SK-N-SH treated with all-trans-retinoic acid at 6 μM for 48 hours (cell line): ENCODE data around the gene ZBTB42.

Experiments
- ATAC-seq: fragments of 200-7000 bp; cut with Tn5 transposase; 3 replicates; pipeline ENCODE4 v1.9.1; 2020; ENCODE audit warnings: mild to moderate bottlenecking, moderate library complexity
- ARNTL ChIP-seq: fragments of 450-650 bp; formaldehyde crosslinking; IDR thresholded peaks from 2 replicates; pipeline ENCODE4 v1.5.0; 2020; ENCODE audit warnings: low read depth, mild to moderate bottlenecking, moderate library complexity, borderline replicate concordance
- BACH2 ChIP-seq: fragments of 250-450 bp; sonication (Bioruptor Pico); IDR thresholded peaks from 2 replicates; pipeline ENCODE4 v1.9.0; 2021; ENCODE audit warnings: mild to moderate bottlenecking, borderline replicate concordance
- CSDC2 ChIP-seq: fragments of 250-450 bp; sonication (Bioruptor Pico); IDR thresholded peaks from 2 replicates; pipeline ENCODE4 v1.5.0; 2020; ENCODE audit warnings: mild to moderate bottlenecking, moderate library complexity
- CSRNP3 ChIP-seq: fragments of 250-450 bp; sonication (Bioruptor Pico); IDR thresholded peaks from 2 replicates; pipeline ENCODE4 v1.5.1; 2021; ENCODE audit warnings: mild to moderate bottlenecking, moderate library complexity
- ESRRG ChIP-seq: fragments of 250-450 bp; sonication (Bioruptor Pico); IDR thresholded peaks from 2 replicates; pipeline ENCODE4 v1.6.1; 2021; ENCODE audit warnings: mild to moderate bottlenecking
- GLIS3 ChIP-seq: fragments of 250-450 bp; sonication (Bioruptor Pico); IDR thresholded peaks from 2 replicates; pipeline ENCODE4 v1.5.0; 2020; ENCODE audit warnings: mild to moderate bottlenecking, moderate library complexity
- ISL1 ChIP-seq: fragments of 250-450 bp; sonication (Bioruptor Pico); IDR thresholded peaks from 2 replicates; pipeline ENCODE4 v2.1.2; 2022; ENCODE audit warnings: mild to moderate bottlenecking, moderate library complexity
- OSR1 ChIP-seq: fragments of 250-450 bp; sonication (Bioruptor Pico); IDR thresholded peaks from 2 replicates; pipeline ENCODE4 v1.8.0; 2022; ENCODE audit warnings: moderate library complexity, mild to moderate bottlenecking, inconsistent platforms
- POU6F1 ChIP-seq: fragments of 250-450 bp; sonication (Bioruptor Pico); IDR thresholded peaks from 2 replicates; pipeline ENCODE4 v1.8.0; 2021; ENCODE audit warnings: low read depth, mild to moderate bottlenecking, moderate library complexity, borderline replicate concordance
- PPARA ChIP-seq: fragments of 250-450 bp; sonication (Bioruptor Pico); IDR thresholded peaks from 2 replicates; pipeline ENCODE4 v1.5.0; 2020; ENCODE audit warnings: mild to moderate bottlenecking, borderline replicate concordance
- SNAI2 ChIP-seq: fragments of 250-450 bp; sonication (Bioruptor Pico); IDR thresholded peaks from 2 replicates; pipeline ENCODE4 v1.5.0; 2020; ENCODE audit warnings: mild to moderate bottlenecking, moderate library complexity
- TCF4 ChIP-seq: fragments of 250-450 bp; sonication (Bioruptor Pico); IDR thresholded peaks from 2 replicates; pipeline ENCODE4 v1.8.0; 2021; ENCODE audit warnings: mild to moderate bottlenecking, moderate library complexity, borderline replicate concordance
- TOX ChIP-seq: fragments of 250-450 bp; sonication (Bioruptor Pico); IDR thresholded peaks from 2 replicates; pipeline ENCODE4 v1.8.0; 2021; ENCODE audit warnings: mild to moderate bottlenecking, moderate library complexity, borderline replicate concordance
- ZC3H10 ChIP-seq: fragments of 250-450 bp; sonication (Bioruptor Pico); IDR thresholded peaks from 2 replicates; pipeline ENCODE4 v1.5.1; 2021; ENCODE audit warnings: mild to moderate bottlenecking, moderate library complexity
- ZFP3 ChIP-seq: fragments of 250-450 bp; sonication (Bioruptor Pico); IDR thresholded peaks from 2 replicates; pipeline ENCODE4 v1.5.0; 2020; ENCODE audit warnings: mild to moderate bottlenecking, moderate library complexity
- ZFP30 ChIP-seq: fragments of 450-650 bp; formaldehyde crosslinking; IDR thresholded peaks from 2 replicates; pipeline ENCODE4 v1.5.0; 2022; ENCODE audit warnings: mild to moderate bottlenecking, moderate library complexity
- ZNF565 ChIP-seq: fragments of 450-650 bp; formaldehyde crosslinking; conservative IDR thresholded peaks from 2 replicates; pipeline ENCODE4 v1.5.0; 2020; ENCODE audit warnings: low read depth, mild to moderate bottlenecking, moderate library complexity
- ZNF70 ChIP-seq: fragments of 450-650 bp; formaldehyde crosslinking; IDR thresholded peaks from 2 replicates; pipeline ENCODE4 v1.5.0; 2020; ENCODE audit warnings: mild to moderate bottlenecking, moderate library complexity
- ZNF8 ChIP-seq: fragments of 450-650 bp; formaldehyde crosslinking; IDR thresholded peaks from 2 replicates; pipeline ENCODE4 v1.5.0; 2020; ENCODE audit warnings: mild to moderate bottlenecking, moderate library complexity
- TF ChIP-seq, protein P1 (sequence below): fragments of 250-450 bp; sonication (Bioruptor Pico); IDR thresholded peaks from 2 replicates; pipeline ENCODE4 v1.5.0; 2020; ENCODE audit warnings: mild to moderate bottlenecking, moderate library complexity
- TF ChIP-seq, protein P2 (sequence below): fragments of 250-450 bp; sonication (Bioruptor Pico); IDR thresholded peaks from 2 replicates; pipeline ENCODE4 v1.8.0; 2020; ENCODE audit warnings: mild to moderate bottlenecking, moderate library complexity, borderline replicate concordance

The ZBTB42 gene

GRCh38 chr14:104803912-104804410 lies 3.1 kb downstream of the ZBTB42 start:
- no peak for TF ChIP-seq ZNF565 (CRISPR knock-in tag)
- TF ChIP-seq SNAI2 (CRISPR knock-in tag), result no peak
- no peak for TF ChIP-seq CSRNP3
- TF ChIP-seq ARNTL, result no peak
- no peak for TF ChIP-seq ZFP3 (CRISPR knock-in tag)
- TF ChIP-seq, protein P1, sequence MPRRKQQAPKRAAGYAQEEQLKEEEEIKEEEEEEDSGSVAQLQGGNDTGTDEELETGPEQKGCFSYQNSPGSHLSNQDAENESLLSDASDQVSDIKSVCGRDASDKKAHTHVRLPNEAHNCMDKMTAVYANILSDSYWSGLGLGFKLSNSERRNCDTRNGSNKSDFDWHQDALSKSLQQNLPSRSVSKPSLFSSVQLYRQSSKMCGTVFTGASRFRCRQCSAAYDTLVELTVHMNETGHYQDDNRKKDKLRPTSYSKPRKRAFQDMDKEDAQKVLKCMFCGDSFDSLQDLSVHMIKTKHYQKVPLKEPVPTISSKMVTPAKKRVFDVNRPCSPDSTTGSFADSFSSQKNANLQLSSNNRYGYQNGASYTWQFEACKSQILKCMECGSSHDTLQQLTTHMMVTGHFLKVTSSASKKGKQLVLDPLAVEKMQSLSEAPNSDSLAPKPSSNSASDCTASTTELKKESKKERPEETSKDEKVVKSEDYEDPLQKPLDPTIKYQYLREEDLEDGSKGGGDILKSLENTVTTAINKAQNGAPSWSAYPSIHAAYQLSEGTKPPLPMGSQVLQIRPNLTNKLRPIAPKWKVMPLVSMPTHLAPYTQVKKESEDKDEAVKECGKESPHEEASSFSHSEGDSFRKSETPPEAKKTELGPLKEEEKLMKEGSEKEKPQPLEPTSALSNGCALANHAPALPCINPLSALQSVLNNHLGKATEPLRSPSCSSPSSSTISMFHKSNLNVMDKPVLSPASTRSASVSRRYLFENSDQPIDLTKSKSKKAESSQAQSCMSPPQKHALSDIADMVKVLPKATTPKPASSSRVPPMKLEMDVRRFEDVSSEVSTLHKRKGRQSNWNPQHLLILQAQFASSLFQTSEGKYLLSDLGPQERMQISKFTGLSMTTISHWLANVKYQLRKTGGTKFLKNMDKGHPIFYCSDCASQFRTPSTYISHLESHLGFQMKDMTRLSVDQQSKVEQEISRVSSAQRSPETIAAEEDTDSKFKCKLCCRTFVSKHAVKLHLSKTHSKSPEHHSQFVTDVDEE, result no peak
- no peak for TF ChIP-seq ZFP30
- TF ChIP-seq, protein P2, sequence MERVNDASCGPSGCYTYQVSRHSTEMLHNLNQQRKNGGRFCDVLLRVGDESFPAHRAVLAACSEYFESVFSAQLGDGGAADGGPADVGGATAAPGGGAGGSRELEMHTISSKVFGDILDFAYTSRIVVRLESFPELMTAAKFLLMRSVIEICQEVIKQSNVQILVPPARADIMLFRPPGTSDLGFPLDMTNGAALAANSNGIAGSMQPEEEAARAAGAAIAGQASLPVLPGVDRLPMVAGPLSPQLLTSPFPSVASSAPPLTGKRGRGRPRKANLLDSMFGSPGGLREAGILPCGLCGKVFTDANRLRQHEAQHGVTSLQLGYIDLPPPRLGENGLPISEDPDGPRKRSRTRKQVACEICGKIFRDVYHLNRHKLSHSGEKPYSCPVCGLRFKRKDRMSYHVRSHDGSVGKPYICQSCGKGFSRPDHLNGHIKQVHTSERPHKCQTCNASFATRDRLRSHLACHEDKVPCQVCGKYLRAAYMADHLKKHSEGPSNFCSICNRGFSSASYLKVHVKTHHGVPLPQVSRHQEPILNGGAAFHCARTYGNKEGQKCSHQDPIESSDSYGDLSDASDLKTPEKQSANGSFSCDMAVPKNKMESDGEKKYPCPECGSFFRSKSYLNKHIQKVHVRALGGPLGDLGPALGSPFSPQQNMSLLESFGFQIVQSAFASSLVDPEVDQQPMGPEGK (CRISPR knock-in tag), result no peak
- no peak for TF ChIP-seq PPARA (CRISPR knock-in tag)
- no peak for TF ChIP-seq POU6F1 (CRISPR knock-in tag)
- no peak for TF ChIP-seq TOX (CRISPR knock-in tag)
- TF ChIP-seq TCF4 (CRISPR knock-in tag), result no peak
- no peak for TF ChIP-seq ZC3H10 (CRISPR knock-in tag)
- no peak for TF ChIP-seq CSDC2 (CRISPR knock-in tag)
- ATAC-seq, result no peak

DNA sequence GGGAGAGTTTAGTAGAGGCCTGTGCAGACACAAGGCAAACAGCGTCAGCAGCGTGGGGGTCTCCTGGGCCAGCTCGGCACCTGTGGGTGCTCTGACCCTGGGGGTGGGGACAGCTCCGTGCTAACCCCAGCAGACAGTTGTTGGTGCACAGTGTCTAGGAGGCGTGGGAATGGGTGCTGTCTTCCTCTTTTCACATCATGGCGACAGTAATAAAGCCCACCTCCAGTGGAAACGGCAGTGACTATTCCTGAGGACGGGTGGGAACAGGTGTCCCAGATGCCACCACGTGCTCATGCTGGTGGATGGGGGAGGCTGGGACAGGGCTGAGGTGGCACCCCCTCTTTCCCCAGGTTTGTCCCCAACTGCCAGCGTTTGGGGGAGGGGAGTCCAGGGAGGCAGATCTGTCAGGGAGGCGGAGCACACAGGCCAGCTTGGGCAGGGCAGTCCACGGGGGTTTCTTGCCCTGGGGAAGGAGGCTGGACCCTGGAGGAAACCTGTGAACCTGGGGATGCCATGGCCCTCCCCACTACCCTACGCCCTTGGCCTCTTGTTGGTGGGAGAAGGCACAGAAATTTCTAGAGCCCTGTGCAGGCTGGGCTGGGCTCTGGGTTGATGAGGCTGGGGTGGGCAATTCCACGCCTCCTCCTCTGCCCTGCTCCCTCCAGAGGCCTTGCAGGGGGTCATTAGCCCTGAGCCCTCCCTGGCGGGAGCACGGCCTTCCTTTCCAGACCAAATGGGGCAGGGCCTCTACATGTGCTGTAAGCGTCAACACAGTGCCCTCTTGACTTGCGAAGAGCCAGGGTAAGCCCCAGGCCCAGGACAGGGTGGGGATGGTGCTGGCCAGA lies 3.8 kb downstream of the ZBTB42 start:
- TF ChIP-seq ZNF8 (CRISPR knock-in tag), result no peak
- no peak for TF ChIP-seq ZFP3 (CRISPR knock-in tag)
- no peak for TF ChIP-seq TOX (CRISPR knock-in tag)
- ATAC-seq, result peak; percentile 2; the same call in 2 of the 3 replicates

- peak; percentile 75 for ATAC-seq
- TF ChIP-seq BACH2 (CRISPR knock-in tag) (no peak), ESRRG (CRISPR knock-in tag) (no peak), ZNF70 (CRISPR knock-in tag) (no peak), OSR1 (CRISPR knock-in tag) (no peak)
- TF ChIP-seq, all 23 proteins: peak for 0
These were observed 4.4 kb downstream of the ZBTB42 start for GRCh38 chr14:104805326-104805678.

GRCh38 chr14:104805941-104806624 lies 5.2 kb downstream of the ZBTB42 start:
- TF ChIP-seq CSDC2 (CRISPR knock-in tag) (no peak), ZNF565 (CRISPR knock-in tag) (no peak), OSR1 (CRISPR knock-in tag) (no peak), GLIS3 (CRISPR knock-in tag) (no peak), ZFP30 (no peak), ISL1 (no peak), BACH2 (CRISPR knock-in tag) (no peak), ZNF70 (CRISPR knock-in tag) (no peak), SNAI2 (CRISPR knock-in tag) (no peak), CSRNP3 (no peak), TCF4 (CRISPR knock-in tag) (no peak), TOX (CRISPR knock-in tag) (no peak), ZFP3 (CRISPR knock-in tag) (no peak), PPARA (CRISPR knock-in tag) (no peak)
- TF ChIP-seq, protein P2 (CRISPR knock-in tag), result no peak
- TF ChIP-seq, all 23 proteins: peak for 0
- ATAC-seq, result no peak
